Endothelial cell of umbilical vein (primary cell): ENCODE measurements around the gene CDK6. TPM values are rescaled to one million over a fixed set of nuclear protein-coding genes. Genes with fewer than 3 reads are reported as not detected.

Experiments used
- BruUV-seq: library from RNA; stranded (reverse); fragments of 400-500 nt; replicated peaks from 2 replicates; lab custom pipeline; 2021; lab: Mats Ljungman, UMichigan
- CTCF ChIA-PET: fragments of 300-600, 350-600 bp; sonication (Branson Sonifier 250); formaldehyde crosslinking; loops from one replicate; lab custom pipeline; 2021; ENCODE audit warnings: antibody characterized with exemption, inconsistent platforms; lab: Charles Lee
- POLR2A ChIA-PET: fragments of 300-600, 350-600 bp; sonication (Branson Sonifier 250); formaldehyde crosslinking; loops from one replicate; lab custom pipeline; 2021; ENCODE audit warnings: antibody characterized with exemption, inconsistent platforms; lab: Charles Lee
- DNase-seq: peaks from one replicate; pipeline ENCODE4 v3.0.0-alpha.2; 2011; ENCODE audit warnings: low read depth, low spot score
- FAIRE-seq: peaks from 2 replicates; lab custom pipeline; 2011; peaks lifted over from hg19 to GRCh38; lab: Jason Lieb, UNC
- H2AFZ ChIP-seq: 2 replicates; pipeline ENCODE4 v1.6.0; 2012; ENCODE audit warnings: low read depth, low read length, control low read depth, inconsistent platforms
- H3K27ac ChIP-seq: 2 replicates; pipeline ENCODE4 v1.5.1; 2011; ENCODE audit warnings: low read depth, mild to moderate bottlenecking, control low read depth, low read length, moderate library complexity; ENCODE audit not compliant: insufficient read depth
- H3K27me3 ChIP-seq, 2 experiments: 2 replicates each; pipeline versions ENCODE4 v1.6.0 to v1.6.1; 2011; ENCODE audit warnings: low read length in 2 of 2, mixed read lengths in 1 of 2; ENCODE audit not compliant: control insufficient read depth in 2 of 2, insufficient read depth in 2 of 2
- H3K36me3 ChIP-seq, 2 experiments: 2 replicates in 1 of 2; 3 replicates in 1 of 2; pipeline ENCODE4 v1.5.1; 2011; ENCODE audit warnings: low read length in 2 of 2, mild to moderate bottlenecking in 1 of 2, moderate library complexity in 1 of 2; ENCODE audit not compliant: control insufficient read depth in 2 of 2, insufficient read depth in 2 of 2; ENCODE audit errors: extremely low read depth in 1 of 2
- H3K4me1 ChIP-seq: 3 replicates; pipeline ENCODE4 v1.5.1; 2011; ENCODE audit warnings: mild to moderate bottlenecking, low read length; ENCODE audit not compliant: control insufficient read depth, insufficient read depth; ENCODE audit errors: extremely low read depth
- H3K4me2 ChIP-seq: 2 replicates; pipeline ENCODE4 v1.6.1; 2011; ENCODE audit warnings: low read length, control low read depth, mixed read lengths; ENCODE audit not compliant: insufficient read depth
- H3K4me3 ChIP-seq, 3 experiments: fragments of 200-600 bp in 1 of 3; sonication (generic), shearing (Covaris generic) in 1 of 3; replicated peaks in 1 of 3; 2 replicates each; pipeline ENCODE4 v1.5.1; 2011 to 2016; ENCODE audit warnings: control low read depth in 3 of 3, low read length in 3 of 3, mild to moderate bottlenecking in 2 of 3, inconsistent platforms in 1 of 3, low read depth in 1 of 3, moderate library complexity in 1 of 3; ENCODE audit not compliant: insufficient read depth in 1 of 3
- H3K79me2 ChIP-seq: 2 replicates; pipeline ENCODE4 v1.6.0; 2012; ENCODE audit warnings: low read length, inconsistent platforms; ENCODE audit not compliant: control insufficient read depth, insufficient read depth
- H3K9ac ChIP-seq: replicated peaks from 2 replicates; pipeline ENCODE3; 2011; ENCODE audit warnings: low read length, control low read depth; ENCODE audit not compliant: insufficient read depth; ENCODE audit errors: extremely low read depth
- H3K9me1 ChIP-seq: replicated peaks from 3 replicates; pipeline ENCODE4 v1.6.0; 2011; ENCODE audit warnings: mild to moderate bottlenecking, low read length; ENCODE audit not compliant: control insufficient read depth, insufficient read depth; ENCODE audit errors: extremely low read depth
- H3K9me3 ChIP-seq: replicated peaks from 2 replicates; pipeline ENCODE4 v1.5.1; 2012; ENCODE audit warnings: low read length, inconsistent platforms; ENCODE audit not compliant: control insufficient read depth, insufficient read depth
- H4K20me1 ChIP-seq: replicated peaks from 2 replicates; pipeline ENCODE3; 2011; ENCODE audit warnings: mild to moderate bottlenecking, low read length; ENCODE audit not compliant: control insufficient read depth, insufficient read depth; ENCODE audit errors: extremely low read depth
- CTCF ChIP-seq, 2 donors: IDR thresholded peaks; 1 replicate in 1 of 2; 2 replicates in 1 of 2; pipeline ENCODE4 v1.5.1; 2011; ENCODE audit warnings: low read length in 2 of 2, mild to moderate bottlenecking in 2 of 2, moderate library complexity in 2 of 2, control low read depth in 1 of 2, inconsistent platforms in 1 of 2, low read depth in 1 of 2; ENCODE audit not compliant: insufficient read depth in 1 of 2; ENCODE audit errors: extremely low read depth in 1 of 2
- EZH2 ChIP-seq: IDR thresholded peaks from 2 replicates; pipeline ENCODE4 v1.6.1; 2012; ENCODE audit warnings: borderline replicate concordance, low read depth, mild to moderate bottlenecking, moderate library complexity, low read length, inconsistent platforms; ENCODE audit not compliant: severe bottlenecking
- FOS ChIP-seq: IDR thresholded peaks from 2 replicates; pipeline ENCODE4 v1.6.1; 2011; ENCODE audit warnings: mild to moderate bottlenecking, low read length, moderate library complexity, borderline replicate concordance; ENCODE audit not compliant: insufficient read depth
- GATA2 ChIP-seq: IDR thresholded peaks from 2 replicates; pipeline ENCODE4 v1.7.0; 2011; ENCODE audit warnings: low read depth, mild to moderate bottlenecking, moderate library complexity, mixed read lengths, low read length; ENCODE audit not compliant: insufficient read length, insufficient read depth
- JUN ChIP-seq: IDR thresholded peaks from 2 replicates; pipeline ENCODE4 v1.6.1; 2011; ENCODE audit warnings: borderline replicate concordance, low read depth; ENCODE audit not compliant: insufficient read length, insufficient read depth
- MYC ChIP-seq: IDR thresholded peaks from one replicate; pipeline ENCODE4 v1.6.1; 2011; ENCODE audit warnings: mild to moderate bottlenecking, low read depth, low read length
- POLR2A ChIP-seq: IDR thresholded peaks from 2 replicates; pipeline ENCODE4 v1.6.1; 2012; ENCODE audit warnings: low read depth, mild to moderate bottlenecking, control low read depth, low read length
- POLR2AphosphoS5 ChIP-seq: IDR thresholded peaks from 2 replicates; pipeline ENCODE4 v1.6.1; 2012; ENCODE audit warnings: low read depth, mild to moderate bottlenecking, control low read depth, low read length, moderate library complexity; ENCODE audit not compliant: insufficient read depth
- dilution Hi-C: fragments of 300-500 bp; cut with MboI; formaldehyde crosslinking; loops from one replicate; pipeline ENCODE4 v1.15.0; 2019; ENCODE audit warnings: low sequenced_read_pairs; ENCODE audit not compliant: extremely low pct_ligation_motif_present
- intact Hi-C: fragments of 100-400 bp; cut with micrococcal nuclease; formaldehyde crosslinking; loops from one replicate; pipeline ENCODE4 v1.10.0; 2022
- polyA plus RNA-seq, 4 experiments: library from polyadenylated mRNA; depleted of rRNA in 3 of 4; stranded (reverse) in 3 of 4; unstranded in 1 of 4; fragments of >200 nt; gene quantifications; 2 replicates each; pipeline versions ENCODE4 v1.2.1 to v1.2.3, GENCODE V29; 2011 to 2012; ENCODE audit warnings: missing spikeins in 1 of 4
- total RNA-seq: library from RNA; stranded (reverse); gene quantifications from 2 replicates; pipeline ENCODE4 v1.2.3, GENCODE V29; 2021

The CDK6 gene
- total and polyA plus RNA-seq, 2 donors (not counting 3 experiments of a cell fraction or from before 2014, with no cell fraction given) = 6.0 to 28.2 TPM

- H3K27ac ChIP-seq = no peak overlapping the region
- no peaks in the 10 kb centered on the region for H3K4me1 ChIP-seq
- H3K9me3 ChIP-seq = no peaks in the 10 kb centered on the region
- TF ChIP-seq MYC (no peak), GATA2 (no peak), POLR2A (no peak), POLR2AphosphoS5 (no peak), EZH2 (no peak), FOS (no peak)
- H3K36me3 ChIP-seq = peaks cover 0 to 3% of the 10 kb centered on the region in 2 experiments
- no peaks in the 10 kb centered on the region for H4K20me1 ChIP-seq
- POLR2A ChIA-PET = no interaction called here
- no peak for FAIRE-seq
- no TSS peak for BruUV-seq
- no peak overlapping the region for H3K4me3 ChIP-seq
- H2AFZ ChIP-seq = no peak overlapping the region
- no peaks in the 10 kb centered on the region for H3K9me1 ChIP-seq
- no peaks in the 10 kb centered on the region for H3K27me3 ChIP-seq
- H3K9ac ChIP-seq = no peak overlapping the region
- CTCF ChIA-PET = interaction anchor here (0.7 to 1.1 kb wide), 3 partner anchors 9 to 84 kb away, joined by 3 to 4 read pairs (median 3); partner anchors contain the start of genes PEX1 and RBM48
- no peaks in the 10 kb centered on the region for H3K79me2 ChIP-seq
- H3K4me2 ChIP-seq = no peak overlapping the region
- intact Hi-C loops (no loop called here), dilution Hi-C loops (no loop called here)
- no peak for DNase-seq
Observed at GRCh38 chr7:92612501-92612900, 223.9 kb downstream of the CDK6 start.

- Histone ChIP-seq H3K4me3 (no peak overlapping the region), H3K9ac (no peak overlapping the region), H4K20me1 (no peaks in the 10 kb centered on the region), H3K4me2 (no peak overlapping the region), H3K27me3 (no peaks in the 10 kb centered on the region), H3K79me2 (no peaks in the 10 kb centered on the region), H3K36me3 (peaks cover 0 to 3% of the 10 kb centered on the region in 2 experiments), H2AFZ (no peak overlapping the region), H3K4me1 (no peaks in the 10 kb centered on the region), H3K9me3 (no peaks in the 10 kb centered on the region), H3K27ac (no peak overlapping the region), H3K9me1 (no peaks in the 10 kb centered on the region)
- ChIA-PET POLR2A (no interaction called here), CTCF (interaction anchor here (0.8 to 1.5 kb wide), 5 partner anchors 8 to 43 kb away, joined by 3 to 5 read pairs (median 4); no protein-coding TSS in a partner anchor)
- TF ChIP-seq POLR2AphosphoS5 = no peak
- no peak for TF ChIP-seq CTCF (IDR thresholded peaks at IDR 0.05; ENCODE audit: extremely low read depth in 1 of 2, insufficient read depth in 1 of 2, low read depth in 1 of 2, low read length in 2 of 2)
- no peak for TF ChIP-seq GATA2
- TF ChIP-seq JUN = no peak
- TF ChIP-seq MYC = no peak
- no TSS peak for BruUV-seq
- DNase-seq = no peak
- dilution Hi-C loops (no loop called here), intact Hi-C loops (no loop called here)
- no peak for FAIRE-seq
Observed at GRCh38 chr7:92611735-92612134, 224.6 kb downstream of the CDK6 start.
